HCT116 (cell line): ENCODE results near the gene HIP1R. TPM values are rescaled to one million over a fixed set of nuclear protein-coding genes. Genes with fewer than 3 reads are reported as not detected.

ENCODE experiments used
- ATAC-seq: fragments of 200-7000 bp; cut with Tn5 transposase; 2 replicates; pipeline ENCODE4 v1.9.1; 2020; ENCODE audit warnings: mild to moderate bottlenecking, moderate library complexity
- BruUV-seq: library from RNA; stranded (reverse); fragments of 400-500 nt; replicated peaks from 2 replicates; lab custom pipeline; 2021; lab: Mats Ljungman, UMichigan
- CTCF ChIA-PET: fragments of 300-600 bp; sonication (Branson Sonifier 250); formaldehyde crosslinking; loops from one replicate; lab custom pipeline; 2021; ENCODE audit warnings: antibody characterized with exemption; lab: Charles Lee
- POLR2A ChIA-PET: fragments of 300-600, 350-600 bp; sonication (Branson Sonifier 250); formaldehyde crosslinking; loops from one replicate; lab custom pipeline; 2021; ENCODE audit warnings: antibody characterized with exemption; lab: Charles Lee
- RAD21 ChIA-PET, 2 experiments: fragments of 300-600 bp; sonication (Branson Sonifier 250); formaldehyde crosslinking; loops; one replicate each; lab custom pipeline; 2023; ENCODE audit warnings: low total read pairs in 2 of 2; ENCODE audit not compliant: uncharacterized antibody in 2 of 2, unreplicated experiment in 2 of 2, low non-redundant PET in 1 of 2; lab: Charles Lee
- DNase-seq: peaks from one replicate; pipeline ENCODE4 v3.0.0-alpha.2; 2010; ENCODE audit warnings: low read depth, low spot score
- H2AFZ ChIP-seq: fragments of 200-600 bp; shearing (Covaris generic), sonication (generic); 2 replicates; pipeline ENCODE4 v1.6.1; 2017; ENCODE audit warnings: low read depth, mixed run types, mixed read lengths, antibody characterized with exemption, low read length; ENCODE audit not compliant: poor library complexity, severe bottlenecking
- H3K27ac ChIP-seq: 2 replicates; pipeline ENCODE4 v1.5.1; 2012; ENCODE audit warnings: low read depth, low read length
- H3K27me3 ChIP-seq: fragments of 200-600 bp; sonication (generic); 2 replicates; pipeline ENCODE4 v1.6.1; 2016; ENCODE audit warnings: mixed run types, low read length, mixed read lengths; ENCODE audit not compliant: insufficient read depth
- H3K36me3 ChIP-seq, 2 experiments: fragments of 200-500 bp in 1 of 2; fragments of 200-600 bp in 1 of 2; sonication (Bioruptor generic) in 1 of 2; sonication (generic) in 1 of 2; 2 replicates each; pipeline versions ENCODE4 v1.5.1 to v1.6.1; 2014 to 2016; ENCODE audit warnings: low read length in 2 of 2, inconsistent platforms in 1 of 2, mixed read lengths in 1 of 2, mixed run types in 1 of 2; ENCODE audit not compliant: insufficient read depth in 2 of 2, control insufficient read depth in 1 of 2
- H3K4me1 ChIP-seq, 2 experiments: fragments of 200-600 bp in 1 of 2; sonication (generic) in 1 of 2; 2 replicates each; pipeline versions ENCODE4 v1.5.1 to v1.6.1; 2012 to 2017; ENCODE audit warnings: low read length in 2 of 2, inconsistent platforms in 1 of 2, mild to moderate bottlenecking in 1 of 2, mixed read lengths in 1 of 2, mixed run types in 1 of 2, moderate library complexity in 1 of 2; ENCODE audit not compliant: insufficient read depth in 2 of 2, control insufficient read depth in 1 of 2
- H3K4me2 ChIP-seq: fragments of 200-600 bp; sonication (generic); 2 replicates; pipeline ENCODE4 v1.6.1; 2017; ENCODE audit warnings: mixed run types, low read length, mixed read lengths
- H3K4me3 ChIP-seq, 2 experiments: fragments of 200-600 bp in 1 of 2; sonication (generic) in 1 of 2; replicated peaks in 1 of 2; 2 replicates each; pipeline ENCODE4 v1.5.1; 2011 to 2016; ENCODE audit warnings: low read length in 2 of 2, control low read depth in 1 of 2, low read depth in 1 of 2, mild to moderate bottlenecking in 1 of 2, mixed read lengths in 1 of 2, mixed run types in 1 of 2
- H3K79me2 ChIP-seq: fragments of 200-600 bp; sonication (generic); 2 replicates; pipeline ENCODE4 v1.6.1; 2017; ENCODE audit warnings: mild to moderate bottlenecking, mixed run types, low read length, moderate library complexity, mixed read lengths; ENCODE audit not compliant: insufficient read depth
- H3K9ac ChIP-seq: fragments of 200-600 bp; sonication (generic); 2 replicates; pipeline ENCODE4 v1.6.1; 2016; ENCODE audit warnings: low read length, mixed read lengths
- H3K9me2 ChIP-seq: fragments of 200-600 bp; sonication (generic), shearing (Covaris generic); 2 replicates; pipeline ENCODE4 v1.6.1; 2017; ENCODE audit warnings: mixed run types, mild to moderate bottlenecking, moderate library complexity; ENCODE audit not compliant: insufficient read depth
- H3K9me3 ChIP-seq, 2 experiments: fragments of 200-500 bp in 1 of 2; fragments of 200-600 bp in 1 of 2; sonication (Bioruptor generic) in 1 of 2; sonication (generic) in 1 of 2; 2 replicates each; pipeline ENCODE4 v1.6.1; 2014 to 2017; ENCODE audit warnings: low read length in 2 of 2, mixed read lengths in 2 of 2, inconsistent platforms in 1 of 2, low read depth in 1 of 2, mild to moderate bottlenecking in 1 of 2, mixed run types in 1 of 2, moderate library complexity in 1 of 2; ENCODE audit not compliant: control insufficient read depth in 1 of 2, insufficient read depth in 1 of 2
- H4K20me1 ChIP-seq: fragments of 200-600 bp; sonication (generic), shearing (Covaris generic); 2 replicates; pipeline ENCODE4 v1.6.1; 2017; ENCODE audit warnings: mixed run types, mild to moderate bottlenecking, moderate library complexity; ENCODE audit not compliant: insufficient read depth
- ATF3 ChIP-seq: IDR thresholded peaks from 2 replicates; pipeline ENCODE4 v1.6.1; 2012
- CBX3 ChIP-seq: IDR thresholded peaks from 2 replicates; pipeline ENCODE4 v1.6.1; 2012; ENCODE audit warnings: low read depth
- CTCF ChIP-seq, 3 experiments: fragments of 200-600 bp in 1 of 3; sonication (generic) in 1 of 3; IDR thresholded peaks in 2 of 3; conservative IDR thresholded peaks in 1 of 3; 2 replicates each; pipeline ENCODE4 v1.5.1; 2012 to 2017; ENCODE audit warnings: low read depth in 2 of 3, low read length in 2 of 3, antibody characterized with exemption in 1 of 3, borderline replicate concordance in 1 of 3, control low read depth in 1 of 3, mild to moderate bottlenecking in 1 of 3, mixed read lengths in 1 of 3, mixed run types in 1 of 3, moderate library complexity in 1 of 3; ENCODE audit not compliant: insufficient read depth in 1 of 3
- EGR1 ChIP-seq: IDR thresholded peaks from 2 replicates; pipeline ENCODE4 v1.6.1; 2012; ENCODE audit warnings: low read depth
- ELF1 ChIP-seq: IDR thresholded peaks from 2 replicates; pipeline ENCODE4 v1.6.1; 2012; ENCODE audit warnings: low read depth, borderline replicate concordance
- EZH2phosphoT487 ChIP-seq: fragments of 200-600 bp; IDR thresholded peaks from 2 replicates; pipeline ENCODE4 v1.6.1; 2018; ENCODE audit warnings: antibody characterized with exemption, borderline replicate concordance
- JUND ChIP-seq: IDR thresholded peaks from 2 replicates; pipeline ENCODE4 v1.6.1; 2012
- MAX ChIP-seq: IDR thresholded peaks from 2 replicates; pipeline ENCODE4 v1.6.1; 2012
- POLR2AphosphoS5 ChIP-seq: IDR thresholded peaks from 2 replicates; pipeline ENCODE4 v1.6.1; 2011; ENCODE audit warnings: mild to moderate bottlenecking, low read depth, low read length, moderate library complexity
- REST ChIP-seq: IDR thresholded peaks from 2 replicates; pipeline ENCODE4 v1.6.1; 2012; ENCODE audit warnings: low read depth
- SIN3A ChIP-seq: IDR thresholded peaks from 2 replicates; pipeline ENCODE4 v1.6.1; 2012; ENCODE audit warnings: low read depth
- SP1 ChIP-seq: IDR thresholded peaks from 2 replicates; pipeline ENCODE4 v1.6.1; 2012; ENCODE audit warnings: low read depth
- SRF ChIP-seq: IDR thresholded peaks from 2 replicates; pipeline ENCODE4 v1.6.1; 2012; ENCODE audit warnings: low read depth
- YY1 ChIP-seq: IDR thresholded peaks from 2 replicates; pipeline ENCODE4 v1.6.1; 2011; ENCODE audit warnings: low read length, low read depth, moderate library complexity, mild to moderate bottlenecking; ENCODE audit not compliant: insufficient replicate concordance; ENCODE audit errors: extremely low read depth
- ZFX ChIP-seq: fragments of 450-650 bp; IDR thresholded peaks from 2 replicates; pipeline ENCODE4 v1.6.1; 2017
- ZNF274 ChIP-seq: fragments of 200-500 bp; sonication (Bioruptor generic); IDR thresholded peaks from 2 replicates; pipeline ENCODE4 v1.6.1; 2014; ENCODE audit warnings: mild to moderate bottlenecking, low read depth, low read length, inconsistent platforms
- intact Hi-C: fragments of 100-400 bp; cut with micrococcal nuclease; formaldehyde crosslinking; loops from 2 replicates; pipeline ENCODE4 v1.10.0; 2022
- total RNA-seq: library from RNA; stranded (reverse); gene quantifications from one replicate; pipeline ENCODE4 v1.2.1, GENCODE V29; 2021; ENCODE audit not compliant: unreplicated experiment

HIP1R gene
- total RNA-seq, 1 experiment from 2014 or later, result 57.8 TPM

DNA sequence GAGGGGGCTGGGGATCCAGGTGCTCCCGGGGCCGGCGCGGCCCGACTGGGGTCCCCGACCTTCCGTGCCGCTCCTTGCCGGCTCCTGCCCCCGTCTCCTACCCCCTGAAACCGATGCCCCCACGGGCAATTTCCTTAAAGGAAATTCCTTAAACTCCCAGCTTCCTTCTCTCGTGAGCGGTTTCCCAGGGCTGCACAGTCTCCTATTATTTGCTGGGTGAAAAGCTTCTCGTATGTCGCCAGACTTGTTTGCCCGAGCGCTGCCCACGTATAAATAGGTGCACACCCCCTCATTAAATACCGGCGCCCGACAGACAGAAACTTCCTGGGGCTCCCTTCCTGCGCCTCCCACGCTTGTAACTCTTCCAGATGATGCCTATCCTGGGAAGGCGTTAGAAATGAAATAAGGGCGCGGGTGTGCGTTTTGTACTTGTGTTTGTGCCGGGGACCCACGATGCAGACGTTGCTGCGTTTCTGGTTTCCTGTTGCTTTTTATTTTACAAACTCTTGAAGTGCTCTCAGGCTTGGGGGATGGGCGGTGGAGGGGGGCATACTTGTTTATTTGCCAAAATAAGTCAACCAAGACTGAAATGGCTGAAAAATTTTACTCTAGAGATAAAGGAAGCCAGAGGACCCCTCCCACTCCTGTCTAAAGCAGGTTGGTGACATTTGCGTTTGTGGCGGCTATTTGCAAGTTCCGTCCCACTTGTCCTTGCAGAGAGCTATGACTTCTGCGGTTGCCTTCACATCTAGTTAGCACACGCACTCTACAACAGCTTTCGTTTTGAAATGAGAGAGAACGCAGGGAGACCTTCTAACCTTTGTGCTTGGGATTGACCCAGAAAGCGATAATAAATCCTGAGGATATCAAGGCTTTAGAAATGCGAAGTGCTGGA is 1.0 kb downstream of the HIP1R start:
- peaks cover 30 to 57% of the 10 kb centered on the region in 2 experiments for H3K4me1 ChIP-seq
- H4K20me1 ChIP-seq, result no peaks in the 10 kb centered on the region
- intact Hi-C loops, result no loop called here
- POLR2A ChIA-PET, result no interaction called here
- H3K27ac ChIP-seq, result peak overlapping the region; percentile 58
- H3K4me2 ChIP-seq, result peak overlapping the region; percentile 83
- H3K9ac ChIP-seq, result peak overlapping the region; percentile 75
- RAD21 ChIA-PET, result no interaction called here
- H3K36me3 ChIP-seq, result peaks cover 0 to 5% of the 10 kb centered on the region in 2 experiments; a peak in 1 of 4 replicates
- no peaks in the 10 kb centered on the region for H3K9me2 ChIP-seq
- DNase-seq (no peak), ATAC-seq (peak; percentile 11; the same call in 1 of the 2 replicates)
- peak overlapping the region; percentile 71 to 76 for H3K4me3 ChIP-seq
- TSS peak; percentile 63 for BruUV-seq
- H3K79me2 ChIP-seq, result peaks cover 51% of the 10 kb centered on the region
- no peaks in the 10 kb centered on the region for H3K9me3 ChIP-seq
- no peaks in the 10 kb centered on the region for H3K27me3 ChIP-seq
- CTCF ChIA-PET, result no interaction called here
- no peak overlapping the region for H2AFZ ChIP-seq
- TF ChIP-seq ELF1 (no peak), MAX (0 out of 2 replicates have a peak, but pooled peaks have one; percentile 17), JUND (no peak), EZH2phosphoT487 (no peak), POLR2AphosphoS5 (no peak), ZNF274 (no peak), SIN3A (no peak), YY1 (no peak), CTCF (IDR thresholded peaks at IDR 0.05 in 2 of 3, conservative IDR thresholded peaks at IDR 0.05 in 1 of 3; ENCODE audit: borderline replicate concordance in 1 of 3, insufficient read depth in 1 of 3, low read depth in 2 of 3, low read length in 2 of 3) (no peak), ZFX (peak; percentile 36; the same call in 1 of the 2 replicates), SRF (no peak), SP1 (no peak), EGR1 (peak; percentile 87), REST (no peak), ATF3 (no peak), CBX3 (no peak)
